DND-41 (cell line): Measurements from ENCODE around the gene PLG.
"Not testable (repeated sequence)": the region's sequence is repeated elsewhere in the genome, so short reads cannot be mapped to it uniquely, and the experiment has no call there.

Source experiments
- ATAC-seq: fragments of 200-7000 bp; cut with Tn5 transposase; 3 replicates; pipeline ENCODE4 v1.9.1; 2021; ENCODE audit warnings: low read depth; ENCODE audit not compliant: insufficient read depth
- DNase-seq: peaks from one replicate; pipeline ENCODE4 v3.0.0-alpha.2; 2020
- H2AFZ ChIP-seq: 2 replicates; pipeline ENCODE4 v1.6.0; 2012; ENCODE audit warnings: low read depth, low read length
- H3K27ac ChIP-seq: 2 replicates; pipeline ENCODE4 v1.5.1; 2012; ENCODE audit warnings: low read length, inconsistent platforms
- H3K27me3 ChIP-seq: fragments of 200-600 bp; sonication (generic); 2 replicates; pipeline ENCODE4 v1.6.0; 2012; ENCODE audit warnings: low read length, mild to moderate bottlenecking, inconsistent platforms; ENCODE audit not compliant: insufficient read depth, poor library complexity
- H3K36me3 ChIP-seq: 2 replicates; pipeline ENCODE4 v1.5.1; 2012; ENCODE audit warnings: low read length, inconsistent platforms; ENCODE audit not compliant: insufficient read depth
- H3K4me1 ChIP-seq: 2 replicates; pipeline ENCODE4 v1.5.1; 2012; ENCODE audit warnings: mild to moderate bottlenecking, low read length; ENCODE audit not compliant: insufficient read depth
- H3K4me2 ChIP-seq: 2 replicates; pipeline ENCODE4 v1.6.0; 2012; ENCODE audit warnings: mild to moderate bottlenecking, moderate library complexity, low read length, inconsistent platforms; ENCODE audit not compliant: insufficient read depth
- H3K4me3 ChIP-seq, 2 experiments: fragments of 200-600 bp in 1 of 2; shearing (Covaris generic) in 1 of 2; 2 replicates each; pipeline ENCODE4 v1.5.1; 2012 to 2016; ENCODE audit warnings: inconsistent platforms in 2 of 2, low read length in 2 of 2, mild to moderate bottlenecking in 2 of 2, low read depth in 1 of 2, moderate library complexity in 1 of 2
- H3K79me2 ChIP-seq: 2 replicates; pipeline ENCODE4 v1.6.0; 2012; ENCODE audit warnings: low read length, inconsistent platforms; ENCODE audit not compliant: insufficient read depth
- H3K9ac ChIP-seq: 2 replicates; pipeline ENCODE4 v1.6.0; 2012; ENCODE audit warnings: low read depth, mild to moderate bottlenecking, inconsistent platforms, low read length, moderate library complexity
- H3K9me3 ChIP-seq: 2 replicates; pipeline ENCODE4 v1.5.1; 2012; ENCODE audit warnings: low read length, moderate library complexity, mild to moderate bottlenecking, inconsistent platforms; ENCODE audit not compliant: insufficient read depth, severe bottlenecking
- H4K20me1 ChIP-seq: 2 replicates; pipeline ENCODE4 v1.6.0; 2012; ENCODE audit warnings: low read length; ENCODE audit not compliant: insufficient read depth
- CTCF ChIP-seq: IDR thresholded peaks from 2 replicates; pipeline ENCODE4 v1.5.1; 2012; ENCODE audit warnings: borderline replicate concordance, low read length, moderate library complexity, mild to moderate bottlenecking; ENCODE audit not compliant: poor library complexity, severe bottlenecking; ENCODE audit errors: extremely low read depth
- EZH2 ChIP-seq: IDR thresholded peaks from 3 replicates; pipeline ENCODE4 v1.6.1; 2012; ENCODE audit warnings: borderline replicate concordance, low read depth, mild to moderate bottlenecking, moderate library complexity, low read length, inconsistent platforms; ENCODE audit not compliant: severe bottlenecking

The PLG gene

GRCh38 chr6:160742090-160742489 is 40.0 kb downstream of the PLG start:
- ATAC-seq: no peak
- Histone ChIP-seq H3K9me3 (no peaks in the 10 kb centered on the region), H3K27me3 (no peaks in the 10 kb centered on the region), H2AFZ (no peak overlapping the region), H3K36me3 (no peaks in the 10 kb centered on the region), H4K20me1 (no peaks in the 10 kb centered on the region), H3K9ac (no peak overlapping the region), H3K4me2 (no peak overlapping the region), H3K79me2 (no peaks in the 10 kb centered on the region), H3K27ac (no peak overlapping the region), H3K4me1 (no peaks in the 10 kb centered on the region), H3K4me3 (no peak overlapping the region)
- DNase-seq: no peak
- TF ChIP-seq CTCF (no peak), EZH2 (no peak)

- Histone ChIP-seq H3K79me2 (no peaks in the 10 kb centered on the region), H2AFZ (no peak overlapping the region), H3K36me3 (no peaks in the 10 kb centered on the region), H4K20me1 (no peaks in the 10 kb centered on the region), H3K4me1 (no peaks in the 10 kb centered on the region), H3K4me3 (no peak overlapping the region), H3K9me3 (peaks cover 1% of the 10 kb centered on the region), H3K9ac (no peak overlapping the region), H3K27me3 (no peaks in the 10 kb centered on the region), H3K27ac (no peak overlapping the region), H3K4me2 (no peak overlapping the region)
- ATAC-seq (no peak), DNase-seq (peak; percentile 21)
- TF ChIP-seq CTCF (peak; percentile 68), EZH2 (no peak)
Measured at GRCh38 chr6:160750276-160750689, 48.2 kb downstream of the PLG start.

GRCh38 chr6:160753211-160753610 is 51.2 kb downstream of the PLG start:
- H3K9ac ChIP-seq, H3K9me3 ChIP-seq, H3K27ac ChIP-seq, H3K4me1 ChIP-seq, H3K79me2 ChIP-seq, H3K4me3 ChIP-seq, H3K27me3 ChIP-seq, H3K4me2 ChIP-seq, ATAC-seq, H3K36me3 ChIP-seq, H2AFZ ChIP-seq, DNase-seq, H4K20me1 ChIP-seq: not testable (repeated sequence)

- no peak overlapping the region for H2AFZ ChIP-seq
- no peak overlapping the region for H3K27ac ChIP-seq
- no peak overlapping the region for H3K4me2 ChIP-seq
- no peaks in the 10 kb centered on the region for H3K9me3 ChIP-seq
- H3K36me3 ChIP-seq: no peaks in the 10 kb centered on the region
- H3K27me3 ChIP-seq: no peaks in the 10 kb centered on the region
- TF ChIP-seq EZH2 (no peak), CTCF (no peak)
- no peak for ATAC-seq
- no peak overlapping the region for H3K9ac ChIP-seq
- no peaks in the 10 kb centered on the region for H4K20me1 ChIP-seq
- no peaks in the 10 kb centered on the region for H3K79me2 ChIP-seq
- no peaks in the 10 kb centered on the region for H3K4me1 ChIP-seq
- H3K4me3 ChIP-seq: no peak overlapping the region
- no peak for DNase-seq
Measured at GRCh38 chr6:160755165-160755564, 53.1 kb downstream of the PLG start.
